Skeletal muscle satellite cell (primary cell): ENCODE data around the gene DGCR8.

ENCODE experiments used
- H3K27me3 ChIP-seq: 2 replicates; pipeline ENCODE4 v1.7.0; 2013; ENCODE audit warnings: low read length; ENCODE audit not compliant: control insufficient read depth, insufficient read depth
- H3K36me3 ChIP-seq: 2 replicates; pipeline ENCODE4 v1.7.0; 2013; ENCODE audit warnings: mild to moderate bottlenecking, control low read depth, low read length; ENCODE audit not compliant: insufficient read depth
- H3K4me1 ChIP-seq: 2 replicates; pipeline ENCODE4 v1.7.0; 2013; ENCODE audit warnings: low read length; ENCODE audit not compliant: control insufficient read depth, insufficient read depth
- H3K4me2 ChIP-seq: 2 replicates; pipeline ENCODE4 v1.7.0; 2013; ENCODE audit warnings: mild to moderate bottlenecking, low read length
- H3K4me3 ChIP-seq: 2 replicates; pipeline ENCODE4 v1.7.0; 2013; ENCODE audit warnings: low read length
- H3K9ac ChIP-seq: 2 replicates; pipeline ENCODE4 v1.7.0; 2013; ENCODE audit warnings: mild to moderate bottlenecking, low read depth, low read length, moderate library complexity
- H3K9me3 ChIP-seq: replicated peaks from 2 replicates; pipeline ENCODE4 v1.7.0; 2013; ENCODE audit warnings: mild to moderate bottlenecking, control low read depth, low read length

Gene DGCR8

GRCh38 chr22:20101638-20102037 lies 21.6 kb downstream of the DGCR8 start:
- H3K4me3 ChIP-seq = no peak overlapping the region
- no peak overlapping the region for H3K4me2 ChIP-seq
- H3K9me3 ChIP-seq = no peaks in the 10 kb centered on the region
- no peaks in the 10 kb centered on the region for H3K27me3 ChIP-seq
- no peaks in the 10 kb centered on the region for H3K4me1 ChIP-seq
- H3K36me3 ChIP-seq = peaks cover 65% of the 10 kb centered on the region
- no peak overlapping the region for H3K9ac ChIP-seq

DNA sequence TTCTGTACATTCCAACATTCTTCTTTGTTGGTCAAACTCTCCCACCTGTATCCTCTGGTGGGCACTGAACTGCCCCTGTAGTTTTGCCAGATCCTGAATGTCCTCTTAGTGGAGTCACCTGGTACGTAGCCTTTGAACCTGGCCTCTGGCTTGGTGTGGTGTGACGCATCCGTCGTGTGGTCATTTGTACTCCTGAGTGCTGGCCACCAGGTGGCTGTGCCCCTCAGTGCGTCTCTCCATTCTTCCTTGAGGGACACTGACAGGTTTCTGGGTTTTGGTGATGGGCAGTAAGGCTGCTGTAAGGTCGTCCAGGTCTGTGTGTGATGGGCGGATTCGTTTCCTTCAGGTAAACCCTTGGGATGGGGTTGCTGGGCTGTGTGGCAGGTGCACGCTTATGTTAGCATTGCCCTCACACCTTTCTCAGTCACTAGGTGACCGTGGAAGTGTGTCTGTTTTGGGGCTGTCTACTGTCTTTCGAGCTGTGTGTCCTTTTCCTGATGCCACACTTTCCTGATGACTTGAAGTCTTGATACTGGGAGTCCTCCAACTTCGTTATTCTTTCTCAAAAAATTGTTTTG lies 22.3 kb downstream of the DGCR8 start:
- Histone ChIP-seq H3K9me3 (no peaks in the 10 kb centered on the region), H3K9ac (no peak overlapping the region), H3K27me3 (no peaks in the 10 kb centered on the region), H3K36me3 (peaks cover 65% of the 10 kb centered on the region), H3K4me1 (no peaks in the 10 kb centered on the region), H3K4me2 (no peak overlapping the region), H3K4me3 (no peak overlapping the region)

DNA sequence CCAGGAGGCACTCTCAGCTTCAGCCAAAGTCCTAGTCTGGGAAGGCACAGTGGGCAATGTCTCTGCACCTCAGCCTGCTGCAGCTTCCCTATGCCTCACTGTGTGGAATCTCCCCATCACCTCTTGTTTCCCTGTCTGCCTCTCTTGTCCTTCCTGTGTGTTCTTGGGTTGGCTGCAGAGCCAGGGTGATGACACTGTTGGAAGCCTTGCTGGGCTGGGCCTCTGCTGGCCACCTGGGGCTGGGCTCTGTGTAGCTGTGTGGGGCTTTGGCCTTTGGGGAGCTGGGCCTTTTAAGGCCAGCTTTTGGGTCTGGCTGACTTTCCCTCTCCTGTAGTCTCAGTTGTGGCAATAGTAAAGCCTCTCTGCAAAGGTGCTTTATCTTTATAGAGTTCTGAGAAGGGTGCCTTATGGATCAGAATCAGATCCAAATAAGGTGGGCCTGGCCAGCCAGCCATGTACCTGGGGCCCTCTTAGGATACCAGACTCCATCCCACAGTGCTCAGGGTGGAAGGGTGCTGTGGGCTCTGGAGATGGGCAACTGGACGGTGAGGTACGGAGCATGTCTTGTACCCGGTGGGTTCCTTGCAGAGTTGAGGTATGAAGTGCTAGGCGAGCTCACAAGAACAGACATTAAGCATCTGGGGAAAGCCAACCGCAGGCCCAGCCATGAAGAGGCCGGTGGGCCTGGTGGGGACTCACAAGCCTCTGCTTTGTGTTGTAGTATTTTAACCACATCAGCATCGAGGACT lies 25.6 kb downstream of the DGCR8 start:
- Histone ChIP-seq H3K36me3 (peaks cover 72% of the 10 kb centered on the region), H3K4me3 (no peak overlapping the region), H3K4me1 (no peaks in the 10 kb centered on the region), H3K9ac (no peak overlapping the region), H3K4me2 (no peak overlapping the region), H3K9me3 (no peaks in the 10 kb centered on the region), H3K27me3 (no peaks in the 10 kb centered on the region)

DNA sequence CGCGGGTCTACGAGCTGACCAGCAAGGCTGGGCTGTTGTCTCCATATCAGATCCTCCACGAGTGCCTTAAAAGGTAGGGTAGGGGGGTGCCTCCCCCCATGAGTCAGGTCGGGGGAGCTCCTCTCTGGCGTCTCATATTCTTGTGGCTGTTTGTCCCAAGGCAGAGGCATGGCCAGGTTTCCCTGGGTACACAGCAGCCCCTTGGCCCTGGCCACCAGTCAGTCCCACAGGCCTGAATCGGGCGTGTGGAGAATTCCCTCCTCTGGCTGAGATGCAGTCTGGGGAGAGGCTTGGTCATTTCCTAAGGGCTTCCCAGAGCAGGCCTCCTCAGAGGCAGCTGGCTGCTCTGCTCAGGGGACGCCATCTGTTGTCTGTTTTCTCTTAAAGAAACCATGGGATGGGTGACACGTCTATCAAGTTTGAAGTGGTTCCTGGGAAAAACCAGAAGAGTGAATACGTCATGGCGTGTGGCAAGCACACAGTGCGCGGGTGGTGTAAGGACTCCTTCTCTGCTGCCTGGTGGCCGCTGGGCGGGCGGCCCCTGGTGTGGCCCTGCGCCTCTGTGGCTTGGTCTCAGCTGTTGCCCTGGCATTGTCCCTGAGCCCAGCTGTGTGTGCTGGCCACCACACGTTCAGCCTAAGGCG lies 26.3 kb downstream of the DGCR8 start:
- Histone ChIP-seq H3K4me1 (no peaks in the 10 kb centered on the region), H3K36me3 (peaks cover 73% of the 10 kb centered on the region), H3K27me3 (no peaks in the 10 kb centered on the region), H3K4me2 (no peak overlapping the region), H3K9ac (no peak overlapping the region), H3K9me3 (no peaks in the 10 kb centered on the region), H3K4me3 (no peak overlapping the region)

DNA sequence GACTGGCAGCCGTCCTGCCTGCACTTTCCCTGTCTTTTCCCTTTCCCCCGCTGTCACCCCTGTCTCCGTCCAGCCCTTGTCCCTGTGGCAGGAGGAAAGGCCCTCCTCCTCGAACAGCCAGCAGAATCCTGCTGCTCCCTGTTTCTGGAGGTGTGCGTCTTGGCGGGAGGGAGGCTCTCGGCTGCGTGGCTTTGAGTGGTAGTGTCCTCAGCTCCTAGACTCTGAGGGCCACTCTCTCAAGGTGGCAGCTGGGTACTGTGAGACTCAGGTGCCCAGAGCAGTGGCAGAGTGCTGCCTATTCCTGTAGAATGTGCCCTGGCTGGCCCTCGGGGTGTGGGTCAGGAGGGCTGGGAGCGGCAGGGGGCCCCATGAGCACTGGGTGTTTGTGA lies 26.8 kb downstream of the DGCR8 start:
- no peak overlapping the region for H3K9ac ChIP-seq
- no peaks in the 10 kb centered on the region for H3K4me1 ChIP-seq
- H3K4me3 ChIP-seq = no peak overlapping the region
- no peaks in the 10 kb centered on the region for H3K27me3 ChIP-seq
- H3K36me3 ChIP-seq = peaks cover 78% of the 10 kb centered on the region
- no peaks in the 10 kb centered on the region for H3K9me3 ChIP-seq
- no peak overlapping the region for H3K4me2 ChIP-seq

GRCh38 chr22:20107471-20107901 lies 27.4 kb downstream of the DGCR8 start:
- H3K4me1 ChIP-seq = no peaks in the 10 kb centered on the region
- H3K4me3 ChIP-seq = no peak overlapping the region
- no peak overlapping the region for H3K4me2 ChIP-seq
- H3K9me3 ChIP-seq = no peaks in the 10 kb centered on the region
- no peaks in the 10 kb centered on the region for H3K27me3 ChIP-seq
- H3K9ac ChIP-seq = no peak overlapping the region
- peaks cover 79% of the 10 kb centered on the region for H3K36me3 ChIP-seq

GRCh38 chr22:20107951-20108756 lies 28.1 kb downstream of the DGCR8 start:
- Histone ChIP-seq H3K4me1 (no peaks in the 10 kb centered on the region), H3K4me2 (no peak overlapping the region), H3K36me3 (peaks cover 85% of the 10 kb centered on the region), H3K9me3 (no peaks in the 10 kb centered on the region), H3K27me3 (no peaks in the 10 kb centered on the region), H3K9ac (no peak overlapping the region), H3K4me3 (no peak overlapping the region)

GRCh38 chr22:20108757-20109230 lies 28.8 kb downstream of the DGCR8 start:
- Histone ChIP-seq H3K36me3 (peaks cover 90% of the 10 kb centered on the region), H3K4me1 (no peaks in the 10 kb centered on the region), H3K9ac (no peak overlapping the region), H3K4me2 (no peak overlapping the region), H3K9me3 (no peaks in the 10 kb centered on the region), H3K27me3 (no peaks in the 10 kb centered on the region), H3K4me3 (no peak overlapping the region)

- H3K4me3 ChIP-seq = no peak overlapping the region
- no peak overlapping the region for H3K9ac ChIP-seq
- H3K9me3 ChIP-seq = no peaks in the 10 kb centered on the region
- peaks cover 95% of the 10 kb centered on the region for H3K36me3 ChIP-seq
- H3K4me1 ChIP-seq = peaks cover under 1% of the 10 kb centered on the region
- H3K27me3 ChIP-seq = no peaks in the 10 kb centered on the region
- no peak overlapping the region for H3K4me2 ChIP-seq
Measured at GRCh38 chr22:20109411-20110358, 29.6 kb downstream of the DGCR8 start.

DNA sequence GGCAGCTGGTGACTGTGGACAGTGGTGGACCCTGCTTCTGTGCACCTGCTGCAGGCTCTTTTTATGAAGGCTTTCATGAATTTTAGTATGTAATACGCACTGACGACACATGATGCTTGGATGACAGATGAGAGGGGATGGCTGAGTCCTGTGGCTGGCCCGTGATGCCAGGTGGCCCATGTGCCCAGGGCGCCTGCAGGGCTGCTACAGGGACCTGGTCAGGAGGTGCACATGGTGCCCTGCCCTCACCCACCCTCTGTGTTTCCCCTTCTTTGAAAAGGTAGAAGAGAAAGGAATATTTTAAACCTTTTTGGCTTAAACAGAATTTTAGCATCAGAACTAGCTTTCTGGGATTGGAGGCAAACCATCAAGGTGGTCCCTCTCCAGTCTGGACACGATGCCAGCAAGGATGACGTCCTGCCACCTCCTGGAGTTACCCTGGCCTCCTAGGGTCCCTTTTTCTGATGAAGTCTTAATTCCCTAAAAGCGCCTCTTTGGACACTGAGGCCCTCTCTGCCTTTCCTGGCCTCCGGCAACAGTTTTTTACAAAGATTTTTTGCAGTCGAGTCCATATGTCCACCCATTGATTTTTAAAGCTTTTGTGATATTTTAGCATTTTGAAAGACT lies 30.4 kb downstream of the DGCR8 start:
- Histone ChIP-seq H3K9me3 (no peaks in the 10 kb centered on the region), H3K36me3 (peaks cover 95% of the 10 kb centered on the region), H3K4me1 (peaks cover 9% of the 10 kb centered on the region), H3K27me3 (no peaks in the 10 kb centered on the region), H3K9ac (no peak overlapping the region), H3K4me2 (no peak overlapping the region), H3K4me3 (no peak overlapping the region)
